Muscle layer of colon (tissue), 2 donors: Measurements from ENCODE around the gene CRYBA1.
"Not testable (repeated sequence)": the region's sequence is repeated elsewhere in the genome, so short reads cannot be mapped to it uniquely, and the experiment has no call there.

Source experiments
- H3K27ac ChIP-seq: one replicate; pipeline ENCODE4 v1.7.0; 2013; ENCODE audit warnings: low read depth, mild to moderate bottlenecking, low read length, moderate library complexity
- H3K27me3 ChIP-seq, 2 donors: one replicate each; pipeline ENCODE4 v1.7.0; 2013; ENCODE audit warnings: low read length in 2 of 2, mild to moderate bottlenecking in 2 of 2; ENCODE audit not compliant: insufficient read depth in 2 of 2, control insufficient read depth in 1 of 2
- H3K36me3 ChIP-seq: one replicate; pipeline ENCODE4 v1.7.0; 2013; ENCODE audit warnings: mild to moderate bottlenecking, low read length; ENCODE audit not compliant: insufficient read depth
- H3K4me1 ChIP-seq: one replicate; pipeline ENCODE4 v1.7.0; 2013; ENCODE audit warnings: mild to moderate bottlenecking, low read length; ENCODE audit not compliant: insufficient read depth
- H3K4me3 ChIP-seq, 2 donors: one replicate each; pipeline ENCODE4 v1.7.0; 2013; ENCODE audit warnings: low read length in 2 of 2, low read depth in 1 of 2, mild to moderate bottlenecking in 1 of 2, moderate library complexity in 1 of 2
- H3K9ac ChIP-seq: one replicate; pipeline ENCODE4 v1.7.0; 2013; ENCODE audit warnings: low read length
- H3K9me3 ChIP-seq: one replicate; pipeline ENCODE4 v1.7.0; 2013; ENCODE audit warnings: mild to moderate bottlenecking, low read length
- donor health status: abdominal sarcoma.
- donor health status: Adenocarcinoma of cecum.

CRYBA1 gene

GRCh38 chr17:29215174-29215573 lies 31.5 kb upstream of the CRYBA1 start:
- Histone ChIP-seq H3K27me3 (no peaks in the 10 kb centered on the region), H3K9me3 (no peaks in the 10 kb centered on the region), H3K9ac (no peak overlapping the region), H3K36me3 (no peaks in the 10 kb centered on the region), H3K4me1 (peaks cover 5% of the 10 kb centered on the region), H3K27ac (no peak overlapping the region), H3K4me3 (no peak overlapping the region)

- H3K36me3 ChIP-seq: no peaks in the 10 kb centered on the region
- H3K27me3 ChIP-seq: no peaks in the 10 kb centered on the region
- no peak overlapping the region for H3K9ac ChIP-seq
- H3K4me3 ChIP-seq: no peak overlapping the region
- no peak overlapping the region for H3K27ac ChIP-seq
- H3K9me3 ChIP-seq: no peaks in the 10 kb centered on the region
- peaks cover 5% of the 10 kb centered on the region for H3K4me1 ChIP-seq
Observed at GRCh38 chr17:29215717-29216116, 30.9 kb upstream of the CRYBA1 start.

GRCh38 chr17:29216181-29216580 lies 30.5 kb upstream of the CRYBA1 start:
- no peak overlapping the region for H3K27ac ChIP-seq
- no peaks in the 10 kb centered on the region for H3K36me3 ChIP-seq
- no peaks in the 10 kb centered on the region for H3K27me3 ChIP-seq
- H3K9me3 ChIP-seq: no peaks in the 10 kb centered on the region
- H3K4me3 ChIP-seq: no peak overlapping the region
- H3K9ac ChIP-seq: no peak overlapping the region
- H3K4me1 ChIP-seq: peaks cover 5% of the 10 kb centered on the region

GRCh38 chr17:29216856-29217255 lies 29.8 kb upstream of the CRYBA1 start:
- Histone ChIP-seq H3K9me3 (no peaks in the 10 kb centered on the region), H3K9ac (no peak overlapping the region), H3K4me3 (no peak overlapping the region), H3K4me1 (peaks cover 5% of the 10 kb centered on the region), H3K36me3 (no peaks in the 10 kb centered on the region), H3K27ac (no peak overlapping the region), H3K27me3 (no peaks in the 10 kb centered on the region)

- no peak overlapping the region for H3K27ac ChIP-seq
- no peaks in the 10 kb centered on the region for H3K36me3 ChIP-seq
- peaks cover 5% of the 10 kb centered on the region for H3K4me1 ChIP-seq
- H3K9ac ChIP-seq: no peak overlapping the region
- no peaks in the 10 kb centered on the region for H3K9me3 ChIP-seq
- no peak overlapping the region for H3K4me3 ChIP-seq
- H3K27me3 ChIP-seq: no peaks in the 10 kb centered on the region
Observed at GRCh38 chr17:29219378-29220047, 27.1 kb upstream of the CRYBA1 start.

- H3K27me3 ChIP-seq, H3K27ac ChIP-seq, H3K36me3 ChIP-seq, H3K9me3 ChIP-seq, H3K4me1 ChIP-seq, H3K4me3 ChIP-seq, H3K9ac ChIP-seq: not testable (repeated sequence)
Observed at GRCh38 chr17:29221338-29221737, 25.3 kb upstream of the CRYBA1 start.

- Histone ChIP-seq H3K9me3 (no peaks in the 10 kb centered on the region), H3K27me3 (no peaks in the 10 kb centered on the region), H3K36me3 (no peaks in the 10 kb centered on the region), H3K4me3 (no peak overlapping the region), H3K27ac (no peak overlapping the region), H3K4me1 (no peaks in the 10 kb centered on the region), H3K9ac (no peak overlapping the region)
Observed at GRCh38 chr17:29225396-29225795, 21.3 kb upstream of the CRYBA1 start.

- H3K9ac ChIP-seq: no peak overlapping the region
- H3K4me3 ChIP-seq: no peak overlapping the region
- no peaks in the 10 kb centered on the region for H3K9me3 ChIP-seq
- H3K27me3 ChIP-seq: no peaks in the 10 kb centered on the region
- H3K4me1 ChIP-seq: no peaks in the 10 kb centered on the region
- no peak overlapping the region for H3K27ac ChIP-seq
- no peaks in the 10 kb centered on the region for H3K36me3 ChIP-seq
Observed at GRCh38 chr17:29233301-29233700, 13.4 kb upstream of the CRYBA1 start.

- H3K4me1 ChIP-seq, H3K9ac ChIP-seq, H3K27ac ChIP-seq, H3K4me3 ChIP-seq, H3K9me3 ChIP-seq, H3K36me3 ChIP-seq, H3K27me3 ChIP-seq: not testable (repeated sequence)
Observed at GRCh38 chr17:29234972-29235371, 11.7 kb upstream of the CRYBA1 start.

GRCh38 chr17:29235904-29236303 lies 10.8 kb upstream of the CRYBA1 start:
- no peak overlapping the region for H3K9ac ChIP-seq
- no peaks in the 10 kb centered on the region for H3K9me3 ChIP-seq
- H3K36me3 ChIP-seq: no peaks in the 10 kb centered on the region
- H3K27ac ChIP-seq: no peak overlapping the region
- no peaks in the 10 kb centered on the region for H3K27me3 ChIP-seq
- H3K4me3 ChIP-seq: no peak overlapping the region
- H3K4me1 ChIP-seq: no peaks in the 10 kb centered on the region

- H3K4me3 ChIP-seq: no peak overlapping the region
- no peak overlapping the region for H3K27ac ChIP-seq
- no peak overlapping the region for H3K9ac ChIP-seq
- H3K36me3 ChIP-seq: no peaks in the 10 kb centered on the region
- H3K4me1 ChIP-seq: no peaks in the 10 kb centered on the region
- no peaks in the 10 kb centered on the region for H3K9me3 ChIP-seq
- no peaks in the 10 kb centered on the region for H3K27me3 ChIP-seq
Observed at GRCh38 chr17:29237476-29238132, 9.1 kb upstream of the CRYBA1 start.
